ENCODE data around the gene IL1R2. TPM values are rescaled to one million over a fixed set of nuclear protein-coding genes. Genes with fewer than 3 reads are reported as not detected.

Gene IL1R2
- total and polyA plus RNA-seq, 2 of the 8 experiments (the other 6 are each of a cell fraction or from before 2014, with no cell fraction given) = 0.06 TPM; not detected in 1

DNA sequence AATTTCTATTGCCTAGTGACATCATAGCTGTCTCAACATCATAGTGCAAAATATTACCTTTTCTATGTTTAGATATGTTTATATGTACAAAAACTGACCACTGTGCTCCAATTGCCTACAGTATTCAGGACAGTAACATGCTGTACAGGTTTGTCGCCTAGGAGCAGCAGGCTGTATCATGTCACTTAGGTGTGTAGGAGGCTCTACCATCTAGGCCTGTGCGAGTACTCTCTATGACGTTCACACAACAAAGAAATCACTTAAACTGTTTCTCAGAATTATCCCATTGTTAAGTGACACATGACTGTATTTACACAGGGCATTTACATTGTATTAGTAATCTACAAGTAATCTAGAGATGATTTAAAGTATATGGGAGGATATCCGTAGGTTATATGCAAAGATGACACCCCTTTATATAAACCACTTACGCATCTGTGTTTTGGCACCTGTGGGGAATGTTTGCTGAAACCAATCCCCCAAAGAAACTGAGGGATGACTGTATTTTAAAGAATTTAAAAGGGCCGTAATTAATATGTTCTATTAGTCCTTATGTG, 24.7 kb downstream of the IL1R2 start (continued):
- TF ChIP-seq CTCF (IDR thresholded peaks at IDR 0.05; ENCODE audit: control extremely low read depth in 1 of 3, insufficient read depth in 1 of 3, low read depth in 1 of 3, low read length in 3 of 3) (no peak), CHD7 (IDR thresholded peaks at IDR 0.05; ENCODE audit: insufficient replicate concordance, low read length) (no peak), BACH1 (IDR thresholded peaks at IDR 0.05; ENCODE audit: low read length) (no peak), GTF2F1 (IDR thresholded peaks at IDR 0.05; ENCODE audit: borderline replicate concordance, low read depth, low read length) (no peak), NANOG (IDR thresholded peaks at IDR 0.05; ENCODE audit: insufficient read depth, low read depth, low read length, poor library complexity, severe bottlenecking) (no peak), GABPA (IDR thresholded peaks at IDR 0.05; ENCODE audit: borderline replicate concordance, insufficient read depth, low read length) (no peak), JUN (IDR thresholded peaks at IDR 0.05; ENCODE audit: low read depth, low read length) (no peak), SIX5 (IDR thresholded peaks at IDR 0.05; ENCODE audit: low read depth, low read length) (no peak)
